ENCODE data around the gene AGTR1.

The AGTR1 gene

DNA sequence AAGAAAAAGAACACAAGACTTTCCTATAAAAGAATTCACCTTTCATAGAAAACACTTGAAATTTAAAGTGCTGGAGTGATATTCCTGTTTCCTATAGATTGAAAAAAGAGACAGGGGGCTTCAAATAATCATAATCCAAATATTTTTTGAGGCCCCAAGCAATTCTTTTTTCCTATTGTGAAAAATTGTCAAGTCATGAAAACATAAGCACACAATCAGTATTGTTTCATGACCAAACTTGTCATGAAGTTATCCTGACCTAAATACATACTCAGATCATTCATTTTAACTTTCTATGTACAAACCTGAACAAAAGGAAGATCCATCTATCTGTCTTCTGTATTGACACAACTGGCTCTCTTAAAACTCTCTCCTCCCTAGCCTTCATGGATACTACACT lies 57.9 kb downstream of the AGTR1 start:
- TF ChIP-seq, protein P1, sequence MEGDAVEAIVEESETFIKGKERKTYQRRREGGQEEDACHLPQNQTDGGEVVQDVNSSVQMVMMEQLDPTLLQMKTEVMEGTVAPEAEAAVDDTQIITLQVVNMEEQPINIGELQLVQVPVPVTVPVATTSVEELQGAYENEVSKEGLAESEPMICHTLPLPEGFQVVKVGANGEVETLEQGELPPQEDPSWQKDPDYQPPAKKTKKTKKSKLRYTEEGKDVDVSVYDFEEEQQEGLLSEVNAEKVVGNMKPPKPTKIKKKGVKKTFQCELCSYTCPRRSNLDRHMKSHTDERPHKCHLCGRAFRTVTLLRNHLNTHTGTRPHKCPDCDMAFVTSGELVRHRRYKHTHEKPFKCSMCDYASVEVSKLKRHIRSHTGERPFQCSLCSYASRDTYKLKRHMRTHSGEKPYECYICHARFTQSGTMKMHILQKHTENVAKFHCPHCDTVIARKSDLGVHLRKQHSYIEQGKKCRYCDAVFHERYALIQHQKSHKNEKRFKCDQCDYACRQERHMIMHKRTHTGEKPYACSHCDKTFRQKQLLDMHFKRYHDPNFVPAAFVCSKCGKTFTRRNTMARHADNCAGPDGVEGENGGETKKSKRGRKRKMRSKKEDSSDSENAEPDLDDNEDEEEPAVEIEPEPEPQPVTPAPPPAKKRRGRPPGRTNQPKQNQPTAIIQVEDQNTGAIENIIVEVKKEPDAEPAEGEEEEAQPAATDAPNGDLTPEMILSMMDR (IDR thresholded peaks at IDR 0.05; ENCODE audit: low read length, missing control alignments), result no peak
- DNase-seq (ENCODE audit: low read depth), result no peak
- H3K4me3 ChIP-seq (replicated peaks; ENCODE audit: low read depth, low read length), result no peak overlapping the region

DNA sequence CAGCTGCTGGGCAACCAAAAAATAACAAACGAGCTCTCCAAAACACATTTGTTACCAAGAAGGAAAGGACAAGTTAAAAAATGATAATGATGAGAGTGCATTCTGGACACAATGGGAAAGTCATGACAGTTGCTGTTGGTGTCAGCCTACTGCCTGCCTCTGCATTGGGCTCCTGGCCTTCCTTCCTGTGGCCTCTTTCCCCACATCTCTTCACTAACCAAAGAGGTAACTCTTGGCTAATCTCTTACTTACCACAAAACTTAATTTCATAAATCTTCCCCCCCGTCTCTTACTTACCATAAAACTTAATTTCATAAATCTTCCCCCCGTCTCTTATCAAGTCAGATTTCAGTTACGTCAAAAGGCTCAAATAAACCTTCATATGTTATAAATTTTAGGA lies 58.6 kb downstream of the AGTR1 start:
- TF ChIP-seq, protein P1 (IDR thresholded peaks at IDR 0.05; ENCODE audit: low read length, missing control alignments), result no peak
- DNase-seq (ENCODE audit: low read depth), result no peak
- no peak overlapping the region for H3K4me3 ChIP-seq (replicated peaks; ENCODE audit: low read depth, low read length)

DNA sequence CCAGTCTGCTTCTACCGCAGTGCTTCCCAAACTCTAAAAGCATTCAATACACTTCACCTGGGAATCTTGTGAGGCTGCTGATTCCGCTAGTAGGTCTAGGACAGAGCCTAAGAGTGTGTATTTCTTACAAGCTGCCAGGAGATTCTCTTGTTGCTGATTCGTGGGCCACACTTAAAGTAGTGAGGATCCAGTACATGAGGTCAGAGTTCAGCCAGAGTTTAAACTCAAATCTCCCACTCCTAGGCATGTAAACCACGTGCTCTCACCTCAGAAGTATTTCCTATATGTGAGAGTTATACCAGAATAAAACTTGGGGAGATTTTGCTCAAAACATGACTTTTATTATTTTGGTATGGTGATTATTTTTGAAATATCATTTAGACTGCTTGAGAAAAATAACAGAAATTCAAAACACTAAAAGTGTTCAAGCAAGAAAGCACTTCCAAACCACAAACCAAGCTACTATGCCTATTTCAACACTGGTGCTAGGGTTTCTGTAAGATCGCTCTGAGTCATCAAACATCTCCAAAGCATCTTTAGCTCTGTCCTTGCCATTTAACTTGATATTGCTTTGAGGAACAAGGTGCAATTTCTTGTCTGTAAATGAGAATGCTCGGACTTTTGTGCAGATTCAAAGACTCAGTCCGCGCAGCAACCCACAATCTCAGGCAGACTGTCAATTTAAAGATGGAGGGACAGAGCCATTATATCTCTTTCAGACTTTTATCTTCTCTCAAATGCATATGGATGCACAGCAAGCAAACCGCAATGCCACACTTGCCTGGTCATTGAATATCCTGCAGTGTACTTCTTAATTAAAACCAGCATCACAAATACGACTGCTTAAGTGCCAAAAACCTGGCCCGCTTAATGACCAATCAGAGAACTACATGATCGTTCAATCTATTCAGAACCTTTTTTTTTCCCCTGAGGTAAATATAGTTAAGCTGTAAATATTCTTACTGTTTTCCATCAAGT lies 59.8 kb downstream of the AGTR1 start:
- TF ChIP-seq, protein P1 (IDR thresholded peaks at IDR 0.05; ENCODE audit: low read length, missing control alignments), result no peak

DNA sequence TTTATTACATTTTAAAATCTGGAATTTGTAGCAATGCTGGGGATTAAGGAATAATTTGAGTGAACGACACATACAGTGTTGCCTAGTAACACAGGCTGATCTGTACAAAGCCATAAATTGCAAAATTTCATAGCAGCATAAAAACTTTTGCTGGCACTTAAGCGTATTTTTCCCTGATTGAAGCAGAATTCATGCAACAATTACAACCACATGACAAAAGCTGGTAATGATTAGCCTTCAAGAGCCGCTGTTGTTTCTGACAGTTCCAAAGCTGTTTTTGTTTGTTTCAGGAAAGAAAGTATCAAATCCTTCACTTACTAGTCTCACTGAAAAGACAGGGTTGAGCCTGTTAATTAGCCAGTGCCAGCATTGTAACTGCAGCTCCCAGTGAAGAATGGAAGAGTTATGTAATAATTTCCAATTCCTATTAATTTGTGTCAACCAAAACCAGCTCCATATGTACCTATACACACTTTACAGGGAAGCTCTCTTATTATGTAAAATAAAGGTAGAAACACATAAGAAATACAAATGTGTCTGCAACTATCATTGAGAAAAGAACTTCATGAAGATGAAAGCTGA lies 60.7 kb downstream of the AGTR1 start:
- H3K4me3 ChIP-seq (replicated peaks; ENCODE audit: low read depth, low read length), result no peak overlapping the region
- TF ChIP-seq, protein P1 (IDR thresholded peaks at IDR 0.05; ENCODE audit: low read length, missing control alignments), result no peak
- DNase-seq (ENCODE audit: low read depth), result no peak

More for the DNA sequence above, 59.8 kb downstream of the AGTR1 start:
- peak; percentile 51 for DNase-seq (ENCODE audit: low read depth)
- H3K4me3 ChIP-seq (replicated peaks; ENCODE audit: low read depth, low read length), result no peak overlapping the region

DNA sequence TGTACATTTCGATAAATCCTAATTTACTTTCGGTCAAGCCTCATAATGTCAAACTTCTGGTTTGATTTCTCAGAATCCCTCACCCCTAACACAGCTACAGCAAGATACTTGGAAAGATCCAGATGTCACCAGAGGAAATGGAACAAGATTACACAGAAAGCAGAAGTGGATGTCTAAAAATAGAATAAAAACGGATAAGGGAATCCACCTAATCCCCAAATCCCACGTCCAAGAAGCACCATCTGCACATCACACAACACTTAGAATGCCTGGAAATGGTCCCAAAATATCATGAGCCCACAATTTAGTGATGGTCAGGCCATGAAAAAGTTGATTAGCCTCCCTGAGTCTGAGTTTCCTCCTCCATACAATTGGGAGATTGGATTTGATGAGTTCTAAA lies 61.7 kb downstream of the AGTR1 start:
- no peak for DNase-seq (ENCODE audit: low read depth)
- TF ChIP-seq, protein P1 (IDR thresholded peaks at IDR 0.05; ENCODE audit: low read length, missing control alignments), result no peak
- no peak overlapping the region for H3K4me3 ChIP-seq (replicated peaks; ENCODE audit: low read depth, low read length)

DNA sequence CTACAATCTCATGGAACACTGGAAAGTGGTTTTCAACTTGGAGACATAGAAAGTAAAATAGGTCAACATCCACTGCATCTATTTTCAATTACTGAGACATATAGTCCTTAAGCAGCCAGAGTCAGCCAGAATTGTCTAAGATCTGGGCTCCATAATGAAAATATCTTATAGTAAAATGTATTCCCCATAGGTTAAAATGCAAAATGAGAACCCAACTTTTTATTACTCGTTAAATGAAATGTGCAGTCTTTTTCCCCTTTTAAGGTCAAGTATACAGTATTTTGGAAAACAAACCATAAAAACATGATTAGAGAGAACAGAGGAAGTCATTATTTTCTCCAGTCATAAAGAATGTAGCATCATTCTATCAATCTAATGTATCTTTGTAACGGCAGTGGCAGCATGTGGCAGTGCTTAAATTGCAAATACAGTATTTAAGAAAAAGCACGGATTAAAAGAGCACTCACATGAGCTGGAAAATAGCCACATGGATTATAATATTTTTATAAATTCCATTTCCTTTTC lies 65.5 kb downstream of the AGTR1 start:
- no peak overlapping the region for H3K4me3 ChIP-seq (replicated peaks; ENCODE audit: low read depth, low read length)
- TF ChIP-seq, protein P1 (IDR thresholded peaks at IDR 0.05; ENCODE audit: low read length, missing control alignments), result no peak
- DNase-seq (ENCODE audit: low read depth), result no peak
